Esophagus squamous epithelium (tissue), 4 donors: ENCODE data around the gene SPTSSA.

Experiments
- POLR2A ChIP-seq, 4 donors: fragments of 450-650 bp; IDR thresholded peaks; one replicate each; pipeline ENCODE4 v1.6.1; 2017; ENCODE audit warnings: antibody characterized with exemption in 4 of 4, mild to moderate bottlenecking in 4 of 4, moderate library complexity in 3 of 4
- TF ChIP-seq, protein P1 (sequence below), 6 experiments: fragments of 450-650 bp in 4 of 6; fragments of 200-600 bp in 2 of 6; sonication (generic) in 2 of 6; IDR thresholded peaks; one replicate each; pipeline ENCODE4 v1.5.1; 2016 to 2019; ENCODE audit warnings: antibody characterized with exemption in 6 of 6, mild to moderate bottlenecking in 4 of 6, moderate library complexity in 4 of 6

DNA sequence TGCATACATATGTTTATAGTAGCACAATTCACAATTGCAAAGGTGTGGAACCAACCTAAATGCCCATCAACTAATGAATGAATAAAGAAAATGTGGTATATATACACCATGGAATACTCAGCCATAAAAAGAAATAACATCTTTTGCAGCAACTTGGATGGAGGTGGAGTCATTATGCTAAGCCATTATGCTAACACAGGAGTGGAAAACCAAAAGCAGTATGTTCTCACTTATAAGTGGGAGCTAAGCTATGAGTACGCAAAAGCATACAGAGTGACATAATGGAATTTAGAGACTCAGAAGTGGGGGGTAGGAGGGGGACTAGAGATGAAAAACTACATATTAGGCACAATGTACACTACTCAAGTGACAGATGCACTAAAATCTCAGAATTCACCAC is 16.2 kb upstream of the SPTSSA start:
- TF ChIP-seq, protein P1, sequence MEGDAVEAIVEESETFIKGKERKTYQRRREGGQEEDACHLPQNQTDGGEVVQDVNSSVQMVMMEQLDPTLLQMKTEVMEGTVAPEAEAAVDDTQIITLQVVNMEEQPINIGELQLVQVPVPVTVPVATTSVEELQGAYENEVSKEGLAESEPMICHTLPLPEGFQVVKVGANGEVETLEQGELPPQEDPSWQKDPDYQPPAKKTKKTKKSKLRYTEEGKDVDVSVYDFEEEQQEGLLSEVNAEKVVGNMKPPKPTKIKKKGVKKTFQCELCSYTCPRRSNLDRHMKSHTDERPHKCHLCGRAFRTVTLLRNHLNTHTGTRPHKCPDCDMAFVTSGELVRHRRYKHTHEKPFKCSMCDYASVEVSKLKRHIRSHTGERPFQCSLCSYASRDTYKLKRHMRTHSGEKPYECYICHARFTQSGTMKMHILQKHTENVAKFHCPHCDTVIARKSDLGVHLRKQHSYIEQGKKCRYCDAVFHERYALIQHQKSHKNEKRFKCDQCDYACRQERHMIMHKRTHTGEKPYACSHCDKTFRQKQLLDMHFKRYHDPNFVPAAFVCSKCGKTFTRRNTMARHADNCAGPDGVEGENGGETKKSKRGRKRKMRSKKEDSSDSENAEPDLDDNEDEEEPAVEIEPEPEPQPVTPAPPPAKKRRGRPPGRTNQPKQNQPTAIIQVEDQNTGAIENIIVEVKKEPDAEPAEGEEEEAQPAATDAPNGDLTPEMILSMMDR (IDR thresholded peaks at IDR 0.05) = no peak
- TF ChIP-seq POLR2A (IDR thresholded peaks at IDR 0.05) = no peak
